IMR-90 (cell line): ENCODE data around the gene CD81. TPM values are rescaled to one million over a fixed set of nuclear protein-coding genes. Genes with fewer than 3 reads are reported as not detected.

ENCODE experiments used
- ATAC-seq: fragments of 200-7000 bp; cut with Tn5 transposase; 2 replicates; pipeline ENCODE4 v1.9.1; 2020; ENCODE audit warnings: low read depth, mild to moderate bottlenecking, moderate library complexity
- BruUV-seq: library from RNA; stranded (reverse); fragments of 400-500 nt; replicated peaks from 2 replicates; lab custom pipeline; 2021; lab: Mats Ljungman, UMichigan
- CTCF ChIA-PET: fragments of 300-600 bp; formaldehyde crosslinking; extraction: SDS; loops from one replicate; lab custom pipeline; 2021; ENCODE audit warnings: antibody characterized with exemption; lab: Yijun Ruan, JAX
- POLR2A ChIA-PET: fragments of 300-600 bp; sonication (Branson Sonifier 250); formaldehyde crosslinking; loops from one replicate; lab custom pipeline; 2022; ENCODE audit warnings: antibody characterized with exemption; ENCODE audit not compliant: unreplicated experiment; lab: Charles Lee
- DNase-seq: peaks from one replicate; pipeline ENCODE4 v3.0.0; 2013
- H2AFZ ChIP-seq: replicated peaks from 2 replicates; pipeline ENCODE3; 2013; ENCODE audit warnings: low read length, mild to moderate bottlenecking; ENCODE audit not compliant: poor library complexity
- H2AK5ac ChIP-seq: 2 replicates; pipeline ENCODE4 v1.6.1; 2013; ENCODE audit warnings: low read depth, low read length, inconsistent platforms
- H2AK9ac ChIP-seq: replicated peaks from 2 replicates; pipeline ENCODE3; 2013; ENCODE audit warnings: mild to moderate bottlenecking, low read depth, low read length, moderate library complexity; ENCODE audit not compliant: poor library complexity
- H2BK120ac ChIP-seq: 2 replicates; pipeline ENCODE4 v1.6.1; 2013; ENCODE audit warnings: low read depth, low read length, inconsistent platforms
- H2BK15ac ChIP-seq: 3 replicates; pipeline ENCODE4 v1.6.1; 2013; ENCODE audit warnings: low read depth, low read length, inconsistent platforms
- H2BK20ac ChIP-seq: 2 replicates; pipeline ENCODE4 v1.6.1; 2013; ENCODE audit warnings: low read depth, mild to moderate bottlenecking, inconsistent platforms, low read length, moderate library complexity
- H2BK5ac ChIP-seq: 2 replicates; pipeline ENCODE4 v1.6.1; 2013; ENCODE audit warnings: mild to moderate bottlenecking, low read depth, low read length, inconsistent platforms; ENCODE audit not compliant: poor library complexity, severe bottlenecking
- H3K14ac ChIP-seq: replicated peaks from 2 replicates; pipeline ENCODE4 v1.6.1; 2013; ENCODE audit warnings: low read depth, low read length, inconsistent platforms
- H3K18ac ChIP-seq: 2 replicates; pipeline ENCODE4 v1.6.1; 2013; ENCODE audit warnings: low read depth, low read length, control low read depth
- H3K23ac ChIP-seq: 2 replicates; pipeline ENCODE4 v1.6.1; 2013; ENCODE audit warnings: low read depth, low read length, inconsistent platforms
- H3K27ac ChIP-seq: 2 replicates; pipeline ENCODE4 v1.5.1; 2013; ENCODE audit warnings: mild to moderate bottlenecking, control low read depth, low read length; ENCODE audit not compliant: insufficient read depth
- H3K27me3 ChIP-seq: 2 replicates; pipeline ENCODE4 v1.6.1; 2013; ENCODE audit warnings: low read length; ENCODE audit not compliant: control insufficient read depth, insufficient read depth
- H3K36me3 ChIP-seq: 2 replicates; pipeline ENCODE4 v1.6.1; 2013; ENCODE audit warnings: low read length, mixed read lengths; ENCODE audit not compliant: control insufficient read depth, insufficient read depth
- H3K4ac ChIP-seq: 2 replicates; pipeline ENCODE4 v1.6.1; 2013; ENCODE audit warnings: low read depth, low read length, inconsistent platforms
- H3K4me1 ChIP-seq: 2 replicates; pipeline ENCODE4 v1.6.1; 2013; ENCODE audit warnings: low read length, mixed read lengths; ENCODE audit not compliant: control insufficient read depth, insufficient read depth
- H3K4me2 ChIP-seq: 2 replicates; pipeline ENCODE4 v1.6.1; 2013; ENCODE audit warnings: low read depth, mild to moderate bottlenecking, control low read depth, low read length, moderate library complexity
- H3K4me3 ChIP-seq: 2 replicates; pipeline ENCODE4 v1.5.1; 2013; ENCODE audit warnings: low read depth, mild to moderate bottlenecking, control low read depth, low read length, moderate library complexity; ENCODE audit not compliant: insufficient read depth
- H3K56ac ChIP-seq: 2 replicates; pipeline ENCODE4 v1.6.1; 2013; ENCODE audit warnings: low read length, inconsistent platforms; ENCODE audit not compliant: insufficient read depth; ENCODE audit errors: extremely low read depth
- H3K79me1 ChIP-seq, 2 experiments: 2 replicates each; pipeline ENCODE4 v1.6.1; 2013; ENCODE audit warnings: low read length in 2 of 2, inconsistent platforms in 1 of 2, low read depth in 1 of 2
- H3K9ac ChIP-seq: 2 replicates; pipeline ENCODE4 v1.6.1; 2013; ENCODE audit warnings: low read depth, low read length, control low read depth
- H3K9me1 ChIP-seq: 2 replicates; pipeline ENCODE4 v1.6.1; 2013; ENCODE audit warnings: low read length, inconsistent platforms; ENCODE audit not compliant: insufficient read depth
- H3K9me3 ChIP-seq: 2 replicates; pipeline ENCODE4 v1.6.1; 2013; ENCODE audit warnings: low read length; ENCODE audit not compliant: control insufficient read depth, insufficient read depth
- H4K20me1 ChIP-seq: 2 replicates; pipeline ENCODE4 v1.6.1; 2013; ENCODE audit warnings: low read length, inconsistent platforms; ENCODE audit not compliant: insufficient read depth
- H4K5ac ChIP-seq: 2 replicates; pipeline ENCODE4 v1.6.1; 2013; ENCODE audit warnings: mild to moderate bottlenecking, low read depth, low read length, control low read depth
- H4K8ac ChIP-seq, 2 experiments: 2 replicates each; pipeline ENCODE4 v1.6.1; 2013; ENCODE audit warnings: low read depth in 2 of 2, low read length in 2 of 2, control low read depth in 1 of 2, inconsistent platforms in 1 of 2
- H4K91ac ChIP-seq: 2 replicates; pipeline ENCODE4 v1.6.1; 2013; ENCODE audit warnings: low read depth, low read length, inconsistent platforms; ENCODE audit not compliant: insufficient read depth
- BHLHE40 ChIP-seq: fragments of 150-350 bp; IDR thresholded peaks from 2 replicates; pipeline ENCODE4 v1.6.1; 2016; ENCODE audit warnings: mild to moderate bottlenecking, low read depth, low read length
- CEBPB ChIP-seq: IDR thresholded peaks from 2 replicates; pipeline ENCODE4 v1.6.1; 2012; ENCODE audit warnings: low read depth, low read length, improper control_type of control experiment
- CHD1 ChIP-seq: IDR thresholded peaks from 2 replicates; pipeline ENCODE4 v1.6.1; 2012; ENCODE audit warnings: low read depth, low read length, improper control_type of control experiment
- FOS ChIP-seq: fragments of 150-350 bp; IDR thresholded peaks from 2 replicates; pipeline ENCODE4 v1.6.1; 2016; ENCODE audit warnings: low read depth, low read length
- MAFK ChIP-seq: IDR thresholded peaks from 2 replicates; pipeline ENCODE4 v1.6.1; 2012; ENCODE audit warnings: low read depth, low read length, improper control_type of control experiment
- MAZ ChIP-seq: IDR thresholded peaks from 2 replicates; pipeline ENCODE4 v1.6.1; 2012; ENCODE audit warnings: low read depth, mild to moderate bottlenecking, low read length, improper control_type of control experiment, moderate library complexity, borderline replicate concordance
- MXI1 ChIP-seq: IDR thresholded peaks from 2 replicates; pipeline ENCODE4 v1.6.1; 2012; ENCODE audit warnings: low read depth, mild to moderate bottlenecking, low read length, moderate library complexity, borderline replicate concordance
- POLR2A ChIP-seq: IDR thresholded peaks from 2 replicates; pipeline ENCODE4 v1.6.1; 2012; ENCODE audit warnings: mild to moderate bottlenecking, low read depth, low read length
- RAD21 ChIP-seq: IDR thresholded peaks from 2 replicates; pipeline ENCODE4 v1.6.1; 2012; ENCODE audit warnings: low read length, improper control_type of control experiment
- WGBS, 2 experiments: methylation state at CpG; one replicate each; pipeline versions ENCODE4 v1.1.5 to v1.1.7; 2013; ENCODE audit warnings: missing lambda C conversion rate in 2 of 2; ENCODE audit not compliant: insufficient read length in 1 of 2; ENCODE audit errors: extremely low coverage in 2 of 2; 5-methylcytosine and 5-hydroxymethylcytosine counted together
- dilution Hi-C: fragments of 300-500 bp; cut with HindIII; formaldehyde crosslinking; loops from one replicate; pipeline ENCODE4 v1.14.3; 2018; ENCODE audit warnings: low sequenced_read_pairs; ENCODE audit not compliant: unreplicated experiment
- in situ Hi-C: fragments of 300-500 bp; cut with MboI; formaldehyde crosslinking; loops from 3 replicates; pipeline ENCODE4 v1.14.3; 2019; ENCODE audit warnings: low sequenced_read_pairs, inconsistent platforms, mixed read lengths
- intact Hi-C: fragments of 100-400 bp; cut with micrococcal nuclease; formaldehyde crosslinking; loops from 2 replicates; pipeline ENCODE4 v1.10.0; 2022
- polyA plus RNA-seq, 3 experiments: library from polyadenylated mRNA; depleted of rRNA; stranded (reverse); fragments of >200 nt; gene quantifications; 2 replicates each; pipeline ENCODE4 v1.2.3, GENCODE V29; 2012; ENCODE audit warnings: low replicate concordance in 1 of 3
- total RNA-seq: library from RNA; depleted of rRNA; stranded (reverse); fragments of >200 nt; gene quantifications from 2 replicates; pipeline ENCODE4 v1.2.3, GENCODE V29; 2012

The CD81 gene
- total and polyA plus RNA-seq, 2 of the 4 experiments (the other 2 are of a cell fraction), result 159 to 689 TPM

DNA sequence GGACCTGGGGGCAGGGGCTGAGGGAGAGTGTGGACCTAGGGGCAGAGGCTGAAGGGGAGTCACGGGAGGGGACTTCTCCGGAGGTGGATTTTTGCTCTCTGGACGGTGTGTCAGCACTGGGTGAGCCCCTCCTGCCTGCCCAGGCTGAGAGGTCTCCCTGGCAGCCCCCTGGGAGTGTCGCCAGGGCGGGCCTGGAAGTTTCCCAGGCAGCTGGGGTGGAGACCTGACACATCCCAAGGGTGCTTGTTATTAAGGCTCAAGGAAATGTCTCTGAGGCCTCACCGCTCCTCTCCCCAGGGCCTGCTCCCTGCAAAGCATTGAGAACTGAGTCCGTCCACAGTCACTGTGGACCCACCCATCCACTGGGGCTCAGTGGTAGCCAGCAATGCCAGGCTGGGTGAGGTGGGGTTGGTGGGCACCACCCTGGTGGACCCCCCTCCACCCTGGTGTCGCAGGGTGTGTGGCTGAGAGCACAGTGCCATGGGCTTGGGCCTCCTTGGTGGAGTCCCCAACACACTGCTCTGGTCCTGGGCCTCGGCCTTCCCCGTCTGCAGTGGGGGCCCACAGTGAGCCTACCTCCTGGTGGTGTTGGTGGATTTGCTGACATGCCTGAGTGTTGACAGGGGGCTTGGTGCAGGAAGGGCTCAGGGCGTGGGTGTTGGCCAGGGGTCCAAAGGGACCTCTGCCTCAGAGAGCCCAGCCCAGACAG, 2.5 kb downstream of the CD81 start:
- no peak overlapping the region for H4K91ac ChIP-seq
- peak overlapping the region; percentile 17 for H2AFZ ChIP-seq
- peak overlapping the region; percentile 17; the same call in 1 of the 2 replicates for H3K4me3 ChIP-seq
- H3K4ac ChIP-seq, result 0 out of 2 replicates have a peak overlapping the region, but pooled peaks have one; percentile 11
- H3K27ac ChIP-seq, result peak overlapping the region; percentile 23; the same call in 1 of the 2 replicates
- H2AK5ac ChIP-seq, result no peak overlapping the region
- 22% methylated on average over 2 of the region's 11 CpGs; no CpG with 5 or more reads in 1 of the 2 experiments for WGBS, 2 experiments
- H3K56ac ChIP-seq, result no peak overlapping the region
- ChIA-PET POLR2A (no interaction called here), CTCF (no interaction called here)
- peak overlapping the region; percentile 65 for H3K23ac ChIP-seq
- H3K9ac ChIP-seq, result peak overlapping the region; percentile 2; the same call in 1 of the 2 replicates
- no TSS peak for BruUV-seq
- peak overlapping the region; percentile 81; the same call in 1 of the 2 replicates for H3K4me2 ChIP-seq
- no peak overlapping the region for H3K18ac ChIP-seq
- peaks cover 0 to 62% of the 10 kb centered on the region in 2 experiments; a peak in 2 of 4 replicates for H3K79me1 ChIP-seq
- H2BK5ac ChIP-seq, result no peak overlapping the region
- no peak overlapping the region for H2BK120ac ChIP-seq
- no peak overlapping the region for H2BK20ac ChIP-seq
- in situ Hi-C loops (no loop called here), dilution Hi-C loops (no loop called here), intact Hi-C loops (loop anchor here (2.0 kb wide), 1 partner anchor 73 kb away; no protein-coding TSS in a partner anchor)
- peaks cover 5% of the 10 kb centered on the region; the same call in 1 of the 2 replicates for H3K36me3 ChIP-seq
- no peak overlapping the region for H2BK15ac ChIP-seq
- H4K20me1 ChIP-seq, result peaks cover 73% of the 10 kb centered on the region
- DNase-seq (no peak), ATAC-seq (no peak)
- H2AK9ac ChIP-seq, result peak overlapping the region; percentile 15
- TF ChIP-seq RAD21 (no peak), MAFK (no peak), MAZ (no peak), FOS (no peak), CEBPB (no peak), POLR2A (no peak), MXI1 (no peak), CHD1 (no peak), BHLHE40 (no peak)
- H3K4me1 ChIP-seq, result peaks cover 36% of the 10 kb centered on the region
- H4K5ac ChIP-seq, result no peak overlapping the region
- no peaks in the 10 kb centered on the region for H3K27me3 ChIP-seq
- no peaks in the 10 kb centered on the region for H3K9me3 ChIP-seq
- peaks cover 13% of the 10 kb centered on the region; the same call in 1 of the 2 replicates for H3K9me1 ChIP-seq
- no peak overlapping the region for H4K8ac ChIP-seq
- H3K14ac ChIP-seq, result peak overlapping the region; percentile 19; the same call in 1 of the 2 replicates
